Stimulated activated CD4-positive, alpha-beta T cell treated with anti-CD3 and anti-CD28 coated beads, TNF-alpha, amount 100 ng/mL, for 4 hours (primary cell): ENCODE data around the gene RTL1.

Source experiments
- DNase-seq, 3 experiments: peaks; one replicate each; pipeline ENCODE4 v3.0.0-alpha.2; 2020; ENCODE audit warnings: low read depth in 3 of 3

The RTL1 gene

GRCh38 chr14:100882026-100882967, 21.2 kb downstream of the RTL1 start:
- DNase-seq = no peak

GRCh38 chr14:100881211-100882025, 22.1 kb downstream of the RTL1 start:
- DNase-seq = no peak

GRCh38 chr14:100880271-100881101, 23.0 kb downstream of the RTL1 start:
- no peak for DNase-seq

- DNase-seq = no peak
Measured at GRCh38 chr14:100879782-100880181, 23.7 kb downstream of the RTL1 start.

DNA sequence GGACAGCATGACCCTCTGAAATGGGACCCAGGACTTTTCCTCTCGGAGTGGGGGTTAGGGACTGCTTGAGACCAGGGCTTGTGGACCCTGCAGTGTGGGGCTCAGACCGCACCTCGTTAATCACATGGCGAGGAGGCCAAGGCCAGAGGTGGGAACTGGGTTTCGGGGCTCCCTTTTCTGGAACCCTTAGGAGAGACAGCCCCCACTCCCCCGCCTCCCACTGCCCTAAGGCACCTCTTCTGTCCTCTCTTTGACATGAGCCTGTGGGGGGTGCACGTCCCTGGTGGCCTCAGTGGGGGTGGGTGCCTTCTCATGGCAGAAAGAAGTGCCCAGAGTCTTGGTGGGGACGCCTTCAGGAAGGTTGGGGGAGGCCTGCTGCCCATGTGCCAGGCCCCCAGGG, 24.3 kb downstream of the RTL1 start:
- no peak for DNase-seq

DNA sequence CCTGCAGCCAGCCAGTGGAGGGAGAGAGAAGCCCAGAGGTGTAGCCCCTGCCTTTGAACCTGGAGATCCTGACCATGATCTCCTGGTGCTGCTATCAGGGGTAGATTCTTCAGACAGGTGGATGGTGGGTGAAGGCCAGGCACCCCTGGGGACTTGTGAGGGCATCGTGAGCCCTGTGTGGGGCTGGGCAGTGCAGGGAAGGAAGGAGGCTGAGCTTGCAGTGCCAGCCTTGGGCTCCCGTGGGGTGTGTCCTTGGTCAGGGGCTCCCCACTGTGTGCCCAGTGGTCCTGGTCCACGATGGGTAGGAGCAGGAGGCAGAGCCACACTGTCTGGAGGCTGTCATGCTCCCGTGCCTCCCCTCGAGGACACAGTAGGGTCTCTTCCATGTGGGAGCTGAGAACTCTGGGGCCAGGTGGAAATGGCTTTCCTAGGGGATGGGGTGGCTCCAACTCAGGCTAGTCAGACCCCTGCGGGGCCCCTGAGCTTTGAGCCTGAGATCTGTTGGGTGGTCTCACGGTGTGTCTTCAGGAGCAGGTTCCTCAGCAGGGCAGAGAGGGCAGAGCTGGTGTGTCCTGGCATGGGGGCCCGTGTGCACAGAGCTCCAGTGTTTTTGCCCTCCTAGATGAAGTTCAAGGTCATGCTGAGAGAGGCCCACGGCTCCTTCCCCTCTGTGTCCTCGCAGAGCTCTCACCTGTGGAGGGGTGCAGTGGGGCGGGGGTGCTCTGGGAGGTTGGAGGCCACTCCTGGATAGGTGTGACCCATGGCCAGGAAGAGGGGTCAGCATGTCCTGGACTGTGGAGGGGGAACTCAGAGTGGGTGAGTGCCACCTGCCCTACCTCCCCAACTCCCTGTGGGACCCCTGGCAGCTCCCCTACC, 25.0 kb downstream of the RTL1 start:
- no peak for DNase-seq

GRCh38 chr14:100875861-100876590, 27.5 kb downstream of the RTL1 start:
- DNase-seq = no peak

DNA sequence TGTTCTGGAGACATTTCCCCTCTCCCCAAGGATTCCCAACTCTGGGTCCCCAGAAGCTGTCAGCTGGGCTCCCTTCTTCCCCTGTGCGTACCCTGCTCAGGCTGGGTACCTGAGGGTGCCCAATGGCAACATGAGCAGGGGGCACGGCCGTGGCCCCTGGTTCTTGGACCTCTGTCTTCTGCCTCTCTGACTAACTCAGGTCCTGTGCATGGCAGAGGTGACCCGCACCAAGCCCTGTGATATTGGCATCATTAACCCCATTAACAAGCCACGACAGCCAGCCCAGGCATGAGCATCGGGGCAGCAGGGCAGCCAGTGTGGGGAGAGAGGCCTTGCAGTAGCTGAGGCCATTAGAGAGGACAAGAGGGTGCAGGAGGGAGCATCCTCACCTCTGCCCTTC, 28.4 kb downstream of the RTL1 start:
- DNase-seq = no peak

DNA sequence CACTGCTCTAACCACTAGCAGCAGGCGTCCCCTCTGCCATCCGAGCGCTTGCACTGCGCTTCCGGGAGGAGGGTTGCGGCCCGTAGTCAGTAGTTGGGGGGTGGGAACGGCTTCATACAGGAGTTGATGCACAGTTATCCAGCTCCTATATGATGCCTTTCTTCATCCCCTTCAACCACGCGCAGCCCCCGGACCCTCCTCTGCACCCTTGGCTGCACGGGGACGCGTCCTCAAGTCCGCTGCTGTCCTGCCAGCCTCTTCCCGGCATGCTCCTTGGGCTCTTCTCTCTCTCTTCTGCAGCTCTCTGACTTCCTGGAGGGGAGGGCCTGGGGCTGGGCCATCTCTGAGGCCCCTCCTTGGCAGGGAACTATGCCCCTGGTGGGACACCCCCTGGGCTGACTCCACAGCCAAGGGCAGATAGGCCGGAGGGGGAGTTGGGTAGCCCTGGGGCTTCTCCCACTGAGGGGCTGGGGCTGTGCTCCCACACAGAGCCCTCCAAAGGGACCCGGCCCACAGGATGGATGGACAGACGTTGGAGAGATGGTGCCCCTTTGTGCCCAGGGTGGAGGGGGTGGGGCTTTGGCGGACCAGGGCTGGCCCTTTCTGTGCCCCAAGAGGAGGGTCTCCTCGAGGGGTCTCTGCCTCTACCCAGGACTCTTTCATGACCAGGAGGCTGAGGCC, 29.0 kb downstream of the RTL1 start:
- DNase-seq = no peak

- no peak for DNase-seq
Measured at GRCh38 chr14:100874051-100874410, 29.5 kb downstream of the RTL1 start.

DNA sequence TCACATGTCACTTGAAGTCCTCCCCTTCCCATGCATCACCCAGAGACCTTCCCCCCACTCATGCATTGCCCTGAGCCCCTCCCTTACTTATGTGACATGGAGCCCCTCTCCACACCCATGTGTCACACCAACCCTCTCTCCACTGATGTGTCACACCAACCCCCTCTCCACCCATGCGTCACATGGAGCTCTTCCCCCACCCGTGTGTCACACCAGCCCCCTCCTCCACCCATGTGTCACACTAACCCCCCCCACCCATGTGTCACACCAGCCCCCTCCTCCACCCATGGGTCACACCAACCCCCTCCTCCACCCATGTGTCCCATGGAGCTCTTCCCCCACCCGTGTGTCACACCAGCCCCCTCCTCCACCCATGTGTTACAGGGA, 30.4 kb downstream of the RTL1 start:
- no peak for DNase-seq

- DNase-seq = no peak
Measured at GRCh38 chr14:100872259-100873095, 31.0 kb downstream of the RTL1 start.

GRCh38 chr14:100871234-100872186, 32.0 kb downstream of the RTL1 start:
- DNase-seq = no peak

GRCh38 chr14:100868621-100869370, 34.7 kb downstream of the RTL1 start:
- DNase-seq = no peak

DNA sequence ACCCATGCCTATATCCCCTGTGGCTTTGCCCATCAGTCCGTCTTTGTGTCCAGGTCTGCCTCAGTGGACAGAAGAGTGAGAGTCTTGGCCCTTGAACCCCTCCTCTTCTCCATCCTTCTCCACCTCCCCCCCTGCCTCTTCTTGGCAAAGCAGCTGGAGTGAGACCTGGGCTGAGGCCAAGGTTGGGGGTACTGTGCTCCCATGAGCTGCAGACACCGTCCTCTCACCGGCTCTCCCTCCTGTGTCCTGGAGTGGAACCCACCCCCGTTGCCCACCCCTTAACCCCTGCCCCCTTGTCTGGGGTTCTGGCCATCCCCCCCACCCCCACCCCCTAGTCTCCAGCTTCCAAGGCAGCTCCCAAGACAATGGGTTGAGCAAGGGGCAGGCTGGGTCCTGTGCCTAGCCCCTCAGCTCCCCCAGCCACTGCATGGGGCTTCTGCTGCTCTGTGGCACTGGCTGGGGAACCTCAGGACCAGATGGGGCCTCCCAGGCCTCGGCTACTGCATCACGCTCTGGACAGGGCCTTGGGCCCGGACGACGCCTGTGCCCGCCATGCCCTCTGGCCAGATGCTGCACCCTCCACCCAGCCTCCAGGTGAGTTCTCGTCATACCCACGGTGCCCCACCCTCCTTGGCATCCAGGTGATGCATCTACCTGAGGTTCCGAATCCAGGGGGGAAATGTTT, 35.7 kb downstream of the RTL1 start:
- no peak for DNase-seq
